Mucosa of descending colon (tissue), 3 donors: ENCODE measurements around the gene SMIM8. TPM values are rescaled to one million over a fixed set of nuclear protein-coding genes. Genes with fewer than 3 reads are reported as not detected.
"Not testable (repeated sequence)": the region's sequence is repeated elsewhere in the genome, so short reads cannot be mapped to it uniquely, and the experiment has no call there.

Source experiments
- ATAC-seq: fragments of 200-7000 bp; cut with Tn5 transposase; one replicate; pipeline ENCODE4 v1.9.1; 2020; ENCODE audit warnings: mild to moderate bottlenecking, moderate library complexity
- DNase-seq, 3 donors: peaks; one replicate each; pipeline ENCODE4 v3.0.0-alpha.2; 2020
- H3K36me3 ChIP-seq: fragments of 200-600 bp; one replicate; pipeline ENCODE4 v1.8.0; 2021; ENCODE audit warnings: low read depth, mild to moderate bottlenecking
- H3K4me1 ChIP-seq: fragments of 200-600 bp; one replicate; pipeline ENCODE4 v1.8.0; 2021; ENCODE audit warnings: low read depth, mild to moderate bottlenecking
- H3K4me3 ChIP-seq: fragments of 200-600 bp; one replicate; pipeline ENCODE4 v1.8.0; 2021; ENCODE audit warnings: mild to moderate bottlenecking
- H3K9me3 ChIP-seq: fragments of 200-600 bp; one replicate; pipeline ENCODE4 v1.8.0; 2021; ENCODE audit warnings: mild to moderate bottlenecking
- CTCF ChIP-seq: fragments of 200-600 bp; IDR thresholded peaks from one replicate; pipeline ENCODE4 v1.8.0; 2022; ENCODE audit warnings: antibody characterized with exemption, mild to moderate bottlenecking
- intact Hi-C, 2 donors: fragments of 100-400 bp; cut with DNase I in 1 of 2; cut with micrococcal nuclease in 1 of 2; formaldehyde crosslinking; loops; one replicate each; pipeline versions ENCODE4 v1.11.0 to v1.11.1; 2022; cut with DNase I, micrococcal nuclease
- total RNA-seq, 3 donors: library from RNA; stranded (reverse); fragmentation: NEBNext Ultra II Directional in 2 of 3; extraction: Animal tissue kit (Norgen Biotek cat#: 25700) in 2 of 3; gene quantifications; one replicate each; pipeline versions ENCODE4 v1.2.1 to v1.2.4, GENCODE V29; 2021 to 2023
- donor health status: DM: no; HTN: no; CAD: no; lungs with moderate emphysema.
- donor health status: DM: no; HTN: no; CAD: no.
- donor health status: DM: no; HTN: yes; CAD: no.

Gene SMIM8
- total RNA-seq, 3 donors from 2014 or later: 10.9 to 18.9 (median 13.2) TPM

GRCh38 chr6:87315071-87315470 lies 7.3 kb upstream of the SMIM8 start:
- Histone ChIP-seq H3K36me3 (no peaks in the 10 kb centered on the region), H3K4me1 (no peaks in the 10 kb centered on the region), H3K4me3 (no peak overlapping the region), H3K9me3 (no peaks in the 10 kb centered on the region)
- no peak for TF ChIP-seq CTCF
- no peak for DNase-seq
- intact Hi-C loops: no loop called here
- no peak for ATAC-seq

- Histone ChIP-seq H3K36me3 (no peaks in the 10 kb centered on the region), H3K4me1 (no peaks in the 10 kb centered on the region), H3K9me3 (no peaks in the 10 kb centered on the region), H3K4me3 (no peak overlapping the region)
- no peak for TF ChIP-seq CTCF
- ATAC-seq (no peak), DNase-seq (no peak)
- intact Hi-C loops: no loop called here
Observed at GRCh38 chr6:87319271-87319987, 3.0 kb upstream of the SMIM8 start.

GRCh38 chr6:87323880-87324279 lies 1.5 kb downstream of the SMIM8 start:
- H3K36me3 ChIP-seq, intact Hi-C loops, H3K4me1 ChIP-seq, ATAC-seq, H3K9me3 ChIP-seq, H3K4me3 ChIP-seq, DNase-seq: not testable (repeated sequence)

GRCh38 chr6:87330961-87331360 lies 8.6 kb downstream of the SMIM8 start:
- intact Hi-C loops: no loop called here
- Histone ChIP-seq H3K4me3 (no peak overlapping the region), H3K9me3 (no peaks in the 10 kb centered on the region), H3K36me3 (no peaks in the 10 kb centered on the region), H3K4me1 (no peaks in the 10 kb centered on the region)
- ATAC-seq: no peak
- no peak for TF ChIP-seq CTCF
- DNase-seq: no peak

GRCh38 chr6:87333033-87333432 lies 10.6 kb downstream of the SMIM8 start:
- Histone ChIP-seq H3K36me3 (no peaks in the 10 kb centered on the region), H3K4me3 (no peak overlapping the region), H3K9me3 (no peaks in the 10 kb centered on the region), H3K4me1 (no peaks in the 10 kb centered on the region)
- TF ChIP-seq CTCF: no peak
- DNase-seq (no peak), ATAC-seq (no peak)
- intact Hi-C loops: no loop called here

- no peak for TF ChIP-seq CTCF
- H3K36me3 ChIP-seq: no peaks in the 10 kb centered on the region
- ATAC-seq: no peak
- intact Hi-C loops: no loop called here
- no peak overlapping the region for H3K4me3 ChIP-seq
- no peaks in the 10 kb centered on the region for H3K4me1 ChIP-seq
- no peak for DNase-seq
- no peaks in the 10 kb centered on the region for H3K9me3 ChIP-seq
Observed at GRCh38 chr6:87333591-87334181, 11.3 kb downstream of the SMIM8 start.
